Glutamatergic neuron (in vitro differentiated cells): Measurements from ENCODE around the gene TFDP2. TPM values are rescaled to one million over a fixed set of nuclear protein-coding genes. Genes with fewer than 3 reads are reported as not detected.

Experiments used
- DNase-seq: peaks from one replicate; pipeline ENCODE4 v3.0.0; 2022
- H3K27ac Mint-ChIP-seq: one replicate; pipeline ENCODE4 v1.8.0; 2020; ENCODE audit warnings: mild to moderate bottlenecking, mixed read lengths, inconsistent platforms; ENCODE audit not compliant: unreplicated experiment
- H3K27me3 Mint-ChIP-seq: one replicate; pipeline ENCODE4 v1.8.0; 2020; ENCODE audit warnings: mild to moderate bottlenecking, moderate library complexity, mixed read lengths, inconsistent platforms; ENCODE audit not compliant: unreplicated experiment
- H3K36me3 Mint-ChIP-seq: one replicate; pipeline ENCODE4 v1.8.0; 2020; ENCODE audit warnings: mild to moderate bottlenecking, mixed read lengths, inconsistent platforms; ENCODE audit not compliant: unreplicated experiment
- H3K4me1 Mint-ChIP-seq: one replicate; pipeline ENCODE4 v1.8.0; 2020; ENCODE audit warnings: mild to moderate bottlenecking, low read depth, mixed read lengths, inconsistent platforms; ENCODE audit not compliant: unreplicated experiment
- H3K4me3 Mint-ChIP-seq: one replicate; pipeline ENCODE4 v1.8.0; 2020; ENCODE audit warnings: mild to moderate bottlenecking, mixed read lengths, inconsistent platforms; ENCODE audit not compliant: unreplicated experiment
- H3K9me3 Mint-ChIP-seq: one replicate; pipeline ENCODE4 v1.8.0; 2020; ENCODE audit warnings: mild to moderate bottlenecking, moderate library complexity, mixed read lengths, inconsistent platforms; ENCODE audit not compliant: unreplicated experiment
- total RNA-seq: library from RNA; stranded (reverse); fragmentation: NEBNext Ultra II Directional; extraction: Animal tissue kit (Norgen Biotek cat#: 25700); gene quantifications from one replicate; pipeline ENCODE4 v1.2.1, GENCODE V29; 2021; ENCODE audit not compliant: unreplicated experiment
- TF ChIP-seq, protein P1 (sequence below): fragments of 200-600 bp; sonication (generic); IDR thresholded peaks from one replicate; pipeline ENCODE4 v1.5.0; 2021; ENCODE audit not compliant: partially characterized antibody, unreplicated experiment

Gene TFDP2
- total RNA-seq, 1 donor from 2014 or later = 91.8 TPM

DNA sequence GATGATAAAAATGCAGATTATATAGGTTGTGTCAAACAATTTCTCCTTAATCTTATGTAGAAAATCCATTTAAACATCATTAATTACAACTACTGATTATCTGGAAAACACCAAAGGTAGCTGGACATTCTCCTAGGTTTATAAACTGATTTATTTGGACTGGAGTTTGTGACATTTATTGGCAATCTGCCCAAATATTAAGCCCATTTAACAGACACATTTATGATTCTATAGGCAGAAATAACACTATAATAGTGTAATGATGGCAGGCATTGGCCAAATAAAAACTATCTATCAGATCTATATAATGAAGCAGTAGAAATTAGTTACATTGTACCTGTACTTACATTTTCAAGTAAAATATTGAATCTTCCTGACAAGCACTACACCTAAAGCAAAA is 117.8 kb downstream of the TFDP2 start:
- H3K27me3 Mint-ChIP-seq = peaks cover 2% of the 10 kb centered on the region
- H3K27ac Mint-ChIP-seq = no peak overlapping the region
- DNase-seq = no peak
- peaks cover 15% of the 10 kb centered on the region for H3K4me1 Mint-ChIP-seq
- H3K36me3 Mint-ChIP-seq = peaks cover 5% of the 10 kb centered on the region
- H3K4me3 Mint-ChIP-seq = no peak overlapping the region
- TF ChIP-seq, protein P1, sequence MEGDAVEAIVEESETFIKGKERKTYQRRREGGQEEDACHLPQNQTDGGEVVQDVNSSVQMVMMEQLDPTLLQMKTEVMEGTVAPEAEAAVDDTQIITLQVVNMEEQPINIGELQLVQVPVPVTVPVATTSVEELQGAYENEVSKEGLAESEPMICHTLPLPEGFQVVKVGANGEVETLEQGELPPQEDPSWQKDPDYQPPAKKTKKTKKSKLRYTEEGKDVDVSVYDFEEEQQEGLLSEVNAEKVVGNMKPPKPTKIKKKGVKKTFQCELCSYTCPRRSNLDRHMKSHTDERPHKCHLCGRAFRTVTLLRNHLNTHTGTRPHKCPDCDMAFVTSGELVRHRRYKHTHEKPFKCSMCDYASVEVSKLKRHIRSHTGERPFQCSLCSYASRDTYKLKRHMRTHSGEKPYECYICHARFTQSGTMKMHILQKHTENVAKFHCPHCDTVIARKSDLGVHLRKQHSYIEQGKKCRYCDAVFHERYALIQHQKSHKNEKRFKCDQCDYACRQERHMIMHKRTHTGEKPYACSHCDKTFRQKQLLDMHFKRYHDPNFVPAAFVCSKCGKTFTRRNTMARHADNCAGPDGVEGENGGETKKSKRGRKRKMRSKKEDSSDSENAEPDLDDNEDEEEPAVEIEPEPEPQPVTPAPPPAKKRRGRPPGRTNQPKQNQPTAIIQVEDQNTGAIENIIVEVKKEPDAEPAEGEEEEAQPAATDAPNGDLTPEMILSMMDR = no peak
- peaks cover 2% of the 10 kb centered on the region for H3K9me3 Mint-ChIP-seq

DNA sequence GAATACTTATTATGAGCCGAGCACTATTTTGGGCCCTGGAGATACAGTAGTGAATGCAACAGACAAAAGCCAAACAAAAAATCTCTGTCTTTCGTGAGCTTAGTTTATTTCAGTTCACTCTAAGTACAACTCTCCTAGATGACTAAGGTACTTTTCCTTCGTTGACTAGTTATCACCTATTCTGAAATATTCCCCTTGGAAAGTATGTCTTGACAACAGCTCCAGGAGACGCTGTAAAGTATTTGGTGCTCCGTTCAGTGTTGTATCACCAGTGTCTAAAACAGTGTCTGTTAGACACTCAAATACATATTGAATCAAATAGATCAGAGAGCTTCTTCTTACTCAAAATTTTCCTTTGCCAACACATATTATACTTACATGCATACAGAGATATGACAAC is 119.6 kb downstream of the TFDP2 start:
- no peaks in the 10 kb centered on the region for H3K36me3 Mint-ChIP-seq
- H3K9me3 Mint-ChIP-seq = peaks cover under 1% of the 10 kb centered on the region
- TF ChIP-seq, protein P1 = no peak
- H3K27ac Mint-ChIP-seq = peak overlapping the region; percentile 45
- no peak overlapping the region for H3K4me3 Mint-ChIP-seq
- H3K4me1 Mint-ChIP-seq = peaks cover 18% of the 10 kb centered on the region
- no peak for DNase-seq
- H3K27me3 Mint-ChIP-seq = peaks cover 2% of the 10 kb centered on the region

DNA sequence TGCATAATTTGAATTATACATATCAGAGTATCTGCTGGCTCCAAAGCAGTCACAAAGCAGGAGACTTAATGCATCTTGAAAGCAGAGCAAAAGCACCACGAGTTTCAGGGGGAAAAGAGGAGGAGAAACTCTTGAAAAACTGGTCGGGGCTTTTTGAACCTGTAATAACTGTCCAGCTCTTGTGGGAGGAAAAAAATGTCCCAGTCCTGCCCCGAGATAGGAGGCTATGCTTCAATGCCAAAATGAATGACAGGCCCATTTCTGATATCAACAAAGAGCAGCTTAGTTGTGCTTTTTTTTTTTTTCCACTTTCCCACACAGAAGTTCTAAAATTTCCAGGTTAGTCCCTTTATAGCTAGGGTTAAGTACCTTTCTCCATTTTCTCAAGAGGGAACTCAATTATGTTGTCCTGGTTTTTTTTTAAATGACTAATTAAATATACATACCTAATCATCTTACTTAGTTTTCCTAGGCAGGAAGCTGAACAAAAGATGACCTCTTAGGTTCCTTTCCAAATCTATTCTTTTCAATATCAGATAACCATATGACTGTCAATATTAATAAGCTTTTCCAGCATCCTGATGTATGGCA is 120.2 kb downstream of the TFDP2 start:
- TF ChIP-seq, protein P1 = no peak
- Mint-ChIP-seq H3K36me3 (no peaks in the 10 kb centered on the region), H3K4me3 (peak overlapping the region; percentile 3), H3K27ac (no peak overlapping the region), H3K4me1 (peaks cover 18% of the 10 kb centered on the region), H3K27me3 (peaks cover 2% of the 10 kb centered on the region), H3K9me3 (no peaks in the 10 kb centered on the region)
- no peak for DNase-seq

DNA sequence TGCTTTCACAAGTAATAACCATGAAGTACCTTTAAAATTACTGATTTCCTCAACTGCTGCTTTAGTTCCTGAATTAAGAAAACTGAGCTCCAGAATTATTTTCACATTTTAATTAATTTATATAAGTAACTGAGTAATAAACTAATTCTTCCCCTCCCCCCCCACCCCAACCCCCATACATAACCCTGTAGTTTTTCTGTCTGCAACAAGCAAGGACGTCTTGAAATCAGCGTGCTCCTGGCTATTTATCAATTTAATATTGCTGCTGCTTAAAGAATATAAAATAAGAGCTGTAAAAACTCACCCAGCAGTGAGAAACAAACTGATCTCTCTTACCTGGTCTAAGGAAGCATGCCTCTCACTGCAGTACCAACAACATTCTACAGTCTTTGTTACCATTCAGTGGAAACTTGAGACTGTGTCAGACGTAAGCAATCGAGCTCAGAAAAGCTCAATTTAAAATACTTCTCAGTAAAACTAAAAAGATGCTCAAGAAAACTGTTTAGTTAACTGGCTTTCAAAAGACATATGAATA is 121.0 kb downstream of the TFDP2 start:
- Mint-ChIP-seq H3K27ac (peak overlapping the region; percentile 76), H3K4me1 (peaks cover 18% of the 10 kb centered on the region), H3K36me3 (no peaks in the 10 kb centered on the region), H3K4me3 (peak overlapping the region; percentile 86), H3K9me3 (no peaks in the 10 kb centered on the region), H3K27me3 (peaks cover 2% of the 10 kb centered on the region)
- TF ChIP-seq, protein P1 = no peak
- no peak for DNase-seq

DNA sequence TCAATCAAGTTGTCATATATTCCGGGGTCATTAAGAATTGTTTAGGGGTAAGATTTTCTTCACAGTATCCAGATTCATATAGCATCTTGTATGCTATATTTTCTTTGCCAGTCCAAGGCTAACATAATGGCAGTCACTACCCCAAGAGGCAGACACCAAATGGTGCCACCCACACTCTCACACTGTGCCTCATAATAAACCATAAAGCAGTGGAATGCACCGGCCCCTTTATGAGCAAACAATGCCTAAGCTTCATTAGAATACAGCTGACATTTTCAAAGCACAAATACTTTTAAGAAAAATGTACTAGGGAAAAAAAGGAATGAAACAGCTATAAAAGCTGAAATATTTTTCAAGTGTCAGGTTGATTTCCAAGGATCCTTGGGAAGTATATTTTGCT is 121.6 kb downstream of the TFDP2 start:
- peaks cover 18% of the 10 kb centered on the region for H3K4me1 Mint-ChIP-seq
- peaks cover 2% of the 10 kb centered on the region for H3K27me3 Mint-ChIP-seq
- peak overlapping the region; percentile 85 for H3K4me3 Mint-ChIP-seq
- DNase-seq = no peak
- no peaks in the 10 kb centered on the region for H3K36me3 Mint-ChIP-seq
- TF ChIP-seq, protein P1 = no peak
- H3K27ac Mint-ChIP-seq = peak overlapping the region; percentile 26
- H3K9me3 Mint-ChIP-seq = no peaks in the 10 kb centered on the region
